Prostate gland (tissue), 2 donors: ENCODE data around the gene CELA2B.

Experiments used
- CTCF ChIP-seq, 4 experiments: fragments of 200-600 bp in 2 of 4; fragments of 450-650 bp in 2 of 4; sonication (generic) in 2 of 4; IDR thresholded peaks; 1 replicate in 3 of 4; 2 replicates in 1 of 4; pipeline ENCODE4 v1.5.1; 2016 to 2019; ENCODE audit warnings: antibody characterized with exemption in 4 of 4, mild to moderate bottlenecking in 2 of 4, moderate library complexity in 2 of 4
- POLR2A ChIP-seq: fragments of 450-650 bp; IDR thresholded peaks from one replicate; pipeline ENCODE4 v1.6.1; 2016; ENCODE audit warnings: antibody characterized with exemption, mild to moderate bottlenecking

GRCh38 chr1:15431571-15431948, 44.3 kb upstream of the CELA2B start:
- TF ChIP-seq CTCF (IDR thresholded peaks at IDR 0.05) (no peak), POLR2A (no peak)
